NCI-H1417 (cell line): ENCODE results near the gene JAK2.

Source experiments
- DNase-seq, 3 experiments: peaks; one replicate each; lab custom pipeline; 2025; lab: John Stamatoyannopoulos, UW

JAK2 gene

DNA sequence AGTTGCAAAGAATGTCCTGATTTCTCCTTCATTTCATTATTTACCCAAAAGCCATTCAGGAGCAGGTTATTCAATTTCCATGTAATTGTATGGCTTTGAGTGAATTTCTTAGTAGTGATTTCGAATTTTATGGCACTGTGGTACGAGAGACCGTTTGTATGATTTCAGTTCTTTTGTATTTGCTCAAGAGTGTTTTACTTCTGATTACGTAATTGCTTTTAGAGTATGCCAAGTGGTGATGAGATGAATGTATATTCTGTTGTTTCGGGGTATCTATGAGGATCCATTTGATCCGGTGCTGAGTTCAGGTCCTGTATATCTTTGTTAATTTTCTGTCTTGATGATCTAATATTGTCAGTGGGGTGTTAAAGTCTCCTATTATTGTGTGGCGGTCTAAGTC is 159.1 kb downstream of the JAK2 start:
- DNase-seq: no peak

DNA sequence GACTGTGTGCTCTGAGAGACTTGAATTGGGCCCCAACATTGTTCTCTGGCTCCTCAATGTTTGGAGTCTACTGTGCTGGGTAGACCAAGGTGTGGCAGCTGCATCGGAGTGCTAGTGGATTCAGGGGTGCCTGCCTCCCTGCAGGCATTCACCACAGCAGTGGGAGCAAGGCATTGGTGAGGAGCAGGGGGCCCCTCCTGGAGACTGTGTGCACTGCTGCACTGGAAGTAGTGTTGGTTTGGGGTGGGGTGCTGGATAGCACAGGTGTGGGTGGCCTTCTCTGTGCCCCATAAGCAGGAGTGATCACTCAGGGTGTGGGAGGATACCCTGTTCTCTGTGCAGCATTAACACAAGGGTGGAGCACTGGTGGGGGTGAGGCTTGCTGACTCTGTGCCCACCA is 161.2 kb downstream of the JAK2 start:
- no peak for DNase-seq
